A549 (cell line): ENCODE measurements around the gene BPIFB1. TPM values are rescaled to one million over a fixed set of nuclear protein-coding genes. Genes with fewer than 3 reads are reported as not detected.

Source experiments
- ATAC-seq, 2 experiments: fragments of 200-7000 bp in 1 of 2; fragments of >200 bp in 1 of 2; cut with Nextera tagmentation in 1 of 2; cut with Tn5 transposase in 1 of 2; 3 replicates each; pipeline versions ENCODE4 v1.8.0 to v1.9.1; 2018 to 2020; ENCODE audit warnings: mild to moderate bottlenecking in 1 of 2, moderate library complexity in 1 of 2
- CTCF ChIA-PET: fragments of 300-600 bp; sonication (Branson Sonifier 250); formaldehyde crosslinking; extraction: SDS; loops from one replicate; lab custom pipeline; 2021; ENCODE audit warnings: antibody characterized with exemption, inconsistent platforms; lab: Yijun Ruan, JAX
- POLR2A ChIA-PET: fragments of 350-600 bp; formaldehyde crosslinking; extraction: SDS; loops from one replicate; lab custom pipeline; 2021; ENCODE audit warnings: antibody characterized with exemption, inconsistent platforms; lab: Yijun Ruan, JAX
- DNase-seq, 2 experiments: peaks; one replicate each; pipeline versions ENCODE4 v3.0.0 to v3.0.0-alpha.2; 2011 to 2016; ENCODE audit warnings: low read depth in 1 of 2, low spot score in 1 of 2
- FAIRE-seq: peaks from 2 replicates; lab custom pipeline; 2011; peaks lifted over from hg19 to GRCh38; lab: Jason Lieb, UNC
- H3K27ac ChIP-seq, 2 experiments: fragments of >200 bp; sonication (Bioruptor Twin); formaldehyde crosslinking; 3 replicates each; pipeline ENCODE4 v1.5.1; 2016 to 2017
- H3K4me1 ChIP-seq: fragments of >200 bp; sonication (Bioruptor Twin); formaldehyde crosslinking; 3 replicates; pipeline ENCODE4 v1.6.1; 2016
- H3K4me2 ChIP-seq: fragments of >200 bp; sonication (Bioruptor Twin); formaldehyde crosslinking; 3 replicates; pipeline ENCODE4 v1.6.1; 2016
- H3K4me3 ChIP-seq: fragments of >200 bp; sonication (Bioruptor Twin); formaldehyde crosslinking; 3 replicates; pipeline ENCODE4 v1.5.1; 2016
- H3K9me3 ChIP-seq: fragments of >200 bp; sonication (Bioruptor Twin); formaldehyde crosslinking; 3 replicates; pipeline ENCODE4 v1.6.1; 2016
- BHLHE40 ChIP-seq: IDR thresholded peaks from 2 replicates; pipeline ENCODE4 v1.6.1; 2012; ENCODE audit warnings: low read depth, low read length, inconsistent platforms
- CHD2 ChIP-seq: fragments of 150-350 bp; IDR thresholded peaks from 2 replicates; pipeline ENCODE4 v1.6.1; 2014; ENCODE audit warnings: low read length; ENCODE audit not compliant: partially characterized antibody
- EP300 ChIP-seq, 2 experiments: fragments of >200 bp; sonication (Bioruptor Twin); formaldehyde crosslinking; IDR thresholded peaks; 2 replicates in 1 of 2; 3 replicates in 1 of 2; pipeline ENCODE4 v1.6.1; 2016 to 2017
- HEYL ChIP-seq: fragments of 250-450 bp; sonication (Bioruptor Pico); IDR thresholded peaks from 2 replicates; pipeline ENCODE4 v1.8.0; 2021; ENCODE audit warnings: mild to moderate bottlenecking, moderate library complexity
- MAFK ChIP-seq: fragments of 450-650 bp; IDR thresholded peaks from 2 replicates; pipeline ENCODE4 v1.6.1; 2014; ENCODE audit not compliant: partially characterized antibody
- MAZ ChIP-seq: fragments of 150-350 bp; IDR thresholded peaks from 2 replicates; pipeline ENCODE4 v1.6.1; 2014; ENCODE audit warnings: antibody characterized with exemption, low read depth, low read length, borderline replicate concordance
- MYC ChIP-seq: IDR thresholded peaks from 2 replicates; pipeline ENCODE4 v1.6.1; 2012; ENCODE audit warnings: mild to moderate bottlenecking, inconsistent platforms, low read length, improper control_type of control experiment, borderline replicate concordance
- PHF8 ChIP-seq: fragments of 200-600 bp; sonication (generic); IDR thresholded peaks from 2 replicates; pipeline ENCODE4 v1.6.1; 2016; ENCODE audit warnings: low read depth, mild to moderate bottlenecking, antibody characterized with exemption, moderate library complexity, borderline replicate concordance
- POLR2A ChIP-seq: IDR thresholded peaks from 2 replicates; pipeline ENCODE4 v1.6.1; 2012; ENCODE audit warnings: mild to moderate bottlenecking, low read length
- RAD21 ChIP-seq, 2 experiments: fragments of >200 bp in 1 of 2; sonication (Bioruptor Twin) in 1 of 2; formaldehyde crosslinking in 1 of 2; IDR thresholded peaks in 1 of 2; conservative IDR thresholded peaks in 1 of 2; 2 replicates in 1 of 2; 3 replicates in 1 of 2; pipeline ENCODE4 v1.6.1; 2012 to 2018; ENCODE audit warnings: inconsistent platforms in 1 of 2
- RCOR1 ChIP-seq: fragments of 150-350 bp; IDR thresholded peaks from 2 replicates; pipeline ENCODE4 v1.6.1; 2014; ENCODE audit warnings: antibody characterized with exemption, low read length, low read depth
- RNF2 ChIP-seq: fragments of 200-600 bp; sonication (generic); IDR thresholded peaks from 2 replicates; pipeline ENCODE4 v1.6.1; 2016; ENCODE audit warnings: low read depth, mild to moderate bottlenecking, antibody characterized with exemption, moderate library complexity, borderline replicate concordance
- SMC3 ChIP-seq: fragments of >200 bp; sonication (Bioruptor Twin); formaldehyde crosslinking; IDR thresholded peaks from 3 replicates; pipeline ENCODE4 v1.6.1; 2018; ENCODE audit warnings: inconsistent platforms
- TP53 ChIP-seq: fragments of 250-450 bp; sonication (Bioruptor Pico); IDR thresholded peaks from 2 replicates; pipeline ENCODE4 v1.5.0; 2021; ENCODE audit warnings: mild to moderate bottlenecking, moderate library complexity
- ZC3H11A ChIP-seq: fragments of 450-650 bp; IDR thresholded peaks from 2 replicates; pipeline ENCODE4 v1.6.1; 2014; ENCODE audit warnings: antibody characterized with exemption, mild to moderate bottlenecking
- ZFP36 ChIP-seq: fragments of 450-650 bp; IDR thresholded peaks from 2 replicates; pipeline ENCODE4 v1.6.1; 2014; ENCODE audit warnings: borderline replicate concordance; ENCODE audit not compliant: partially characterized antibody
- WGBS: methylation state at CpG from one replicate; pipeline ENCODE4 v1.1.6; 2017; ENCODE audit errors: missing lambda C conversion rate; 5-methylcytosine and 5-hydroxymethylcytosine counted together
- polyA plus RNA-seq, 4 experiments: library from polyadenylated mRNA; depleted of rRNA in 3 of 4; stranded (reverse); fragments of >200 nt; fragmentation: RNase III in 1 of 4; extraction: RNeasy Plus Mini Kit Qiagen cat#74134 plus additional on column Dnase treatment in 1 of 4; gene quantifications; 2 replicates in 3 of 4; 3 replicates in 1 of 4; pipeline ENCODE4 v1.2.3, GENCODE V29; 2011 to 2017
- TF ChIP-seq, protein P1 (sequence below): IDR thresholded peaks from 2 replicates; pipeline ENCODE4 v1.6.1; 2012
- TF ChIP-seq, protein P2 (sequence below): fragments of >200 bp; sonication (Bioruptor Twin); formaldehyde crosslinking; IDR thresholded peaks from 3 replicates; pipeline ENCODE4 v1.5.1; 2016
- TF ChIP-seq, protein P3 (sequence below): fragments of 200-600 bp; sonication (generic); IDR thresholded peaks from 2 replicates; pipeline ENCODE4 v1.6.1; 2016; ENCODE audit warnings: antibody characterized with exemption, mild to moderate bottlenecking, moderate library complexity

BPIFB1 gene
- polyA plus RNA-seq, 2 of the 4 experiments (the other 2 are of a cell fraction): 0.18 TPM; not detected in 1

DNA sequence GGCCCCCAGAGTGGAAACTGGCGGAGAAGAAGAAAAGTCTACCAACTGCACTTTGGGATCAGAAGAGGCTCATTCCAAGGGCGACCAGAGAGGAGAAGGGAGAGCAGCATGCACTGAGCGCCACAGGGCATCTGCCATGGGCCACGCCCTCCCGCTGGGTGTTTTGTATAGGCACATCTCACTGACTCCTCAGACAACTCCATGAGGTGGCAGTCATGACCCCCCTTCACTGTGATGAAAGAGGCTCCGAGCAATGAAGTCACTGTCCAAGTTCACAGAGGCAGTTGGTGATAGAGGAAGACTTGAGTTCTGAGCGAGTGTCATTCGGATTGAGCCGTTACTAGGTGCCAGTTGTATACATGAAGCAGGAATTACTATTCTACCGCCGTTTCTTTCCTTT, 15.4 kb downstream of the BPIFB1 start:
- Histone ChIP-seq H3K27ac (no peak overlapping the region), H3K4me3 (no peak overlapping the region), H3K9me3 (no peaks in the 10 kb centered on the region), H3K4me1 (0 out of 3 replicates have a peak, but pooled peaks cover 3% of the 10 kb centered on the region), H3K4me2 (no peak overlapping the region)
- CTCF ChIA-PET: interaction anchor here (0.8 to 4.0 kb wide), 12 partner anchors 9 to 404 kb away, joined by 3 to 22 read pairs (median 6); no protein-coding TSS in a partner anchor
- TF ChIP-seq, protein P1, sequence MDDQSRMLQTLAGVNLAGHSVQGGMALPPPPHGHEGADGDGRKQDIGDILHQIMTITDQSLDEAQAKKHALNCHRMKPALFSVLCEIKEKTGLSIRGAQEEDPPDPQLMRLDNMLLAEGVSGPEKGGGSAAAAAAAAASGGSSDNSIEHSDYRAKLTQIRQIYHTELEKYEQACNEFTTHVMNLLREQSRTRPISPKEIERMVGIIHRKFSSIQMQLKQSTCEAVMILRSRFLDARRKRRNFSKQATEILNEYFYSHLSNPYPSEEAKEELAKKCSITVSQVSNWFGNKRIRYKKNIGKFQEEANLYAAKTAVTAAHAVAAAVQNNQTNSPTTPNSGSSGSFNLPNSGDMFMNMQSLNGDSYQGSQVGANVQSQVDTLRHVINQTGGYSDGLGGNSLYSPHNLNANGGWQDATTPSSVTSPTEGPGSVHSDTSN: no peak
- TF ChIP-seq ZFP36: no peak
- WGBS: 75% methylated on average over 11 of the region's 11 CpGs
- ATAC-seq: peak; percentile 18 to 51; a peak in 3 of 6 replicates
- no peak for FAIRE-seq
- no peak for DNase-seq
- POLR2A ChIA-PET: no interaction called here

DNA sequence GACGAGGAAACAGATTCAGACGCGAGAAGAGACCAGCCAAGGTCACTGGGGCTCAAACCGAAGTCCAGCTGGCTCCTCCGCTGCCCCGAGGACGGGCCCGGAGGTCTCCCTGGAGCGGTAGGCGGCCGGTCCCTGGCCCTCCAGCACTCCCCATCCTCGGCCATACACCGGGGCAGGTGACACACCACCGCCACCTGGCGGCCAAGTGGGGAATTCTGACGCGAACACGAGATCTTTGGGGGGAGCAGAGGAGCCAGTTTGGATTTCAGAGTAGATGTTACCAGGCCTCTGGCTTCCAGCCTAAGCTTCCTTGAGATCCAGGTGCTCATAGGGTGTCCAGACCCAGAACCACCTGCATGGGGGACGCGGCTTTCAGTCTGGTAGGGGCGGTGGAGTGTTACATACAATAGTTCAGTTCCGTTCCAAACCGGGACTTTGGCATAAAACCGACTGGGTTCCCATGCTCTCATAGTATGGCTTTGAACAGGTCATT, 16.1 kb downstream of the BPIFB1 start:
- TF ChIP-seq SMC3 (peak; percentile 80), RAD21 (conservative IDR thresholded peaks at IDR 0.05 in 1 of 2, IDR thresholded peaks at IDR 0.05 in 1 of 2) (peak; percentile 75 to 81), MAZ (no peak)
- TF ChIP-seq, protein P2, sequence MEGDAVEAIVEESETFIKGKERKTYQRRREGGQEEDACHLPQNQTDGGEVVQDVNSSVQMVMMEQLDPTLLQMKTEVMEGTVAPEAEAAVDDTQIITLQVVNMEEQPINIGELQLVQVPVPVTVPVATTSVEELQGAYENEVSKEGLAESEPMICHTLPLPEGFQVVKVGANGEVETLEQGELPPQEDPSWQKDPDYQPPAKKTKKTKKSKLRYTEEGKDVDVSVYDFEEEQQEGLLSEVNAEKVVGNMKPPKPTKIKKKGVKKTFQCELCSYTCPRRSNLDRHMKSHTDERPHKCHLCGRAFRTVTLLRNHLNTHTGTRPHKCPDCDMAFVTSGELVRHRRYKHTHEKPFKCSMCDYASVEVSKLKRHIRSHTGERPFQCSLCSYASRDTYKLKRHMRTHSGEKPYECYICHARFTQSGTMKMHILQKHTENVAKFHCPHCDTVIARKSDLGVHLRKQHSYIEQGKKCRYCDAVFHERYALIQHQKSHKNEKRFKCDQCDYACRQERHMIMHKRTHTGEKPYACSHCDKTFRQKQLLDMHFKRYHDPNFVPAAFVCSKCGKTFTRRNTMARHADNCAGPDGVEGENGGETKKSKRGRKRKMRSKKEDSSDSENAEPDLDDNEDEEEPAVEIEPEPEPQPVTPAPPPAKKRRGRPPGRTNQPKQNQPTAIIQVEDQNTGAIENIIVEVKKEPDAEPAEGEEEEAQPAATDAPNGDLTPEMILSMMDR: peak; percentile 79
- H3K4me1 ChIP-seq: 0 out of 3 replicates have a peak, but pooled peaks cover 3% of the 10 kb centered on the region
- WGBS: 15% methylated on average over 23 of the region's 24 CpGs
- ChIA-PET CTCF (interaction anchor here (0.8 to 4.0 kb wide), 30 partner anchors 8 to 509 kb away, joined by 3 to 22 read pairs (median 4); partner anchors contain the start of gene BPIFA1), POLR2A (no interaction called here)
- FAIRE-seq (no peak), ATAC-seq (peak; percentile 77 to 94), DNase-seq (peak; percentile 54 to 72)
- no peak overlapping the region for H3K27ac ChIP-seq
- no peak overlapping the region for H3K4me3 ChIP-seq
- H3K9me3 ChIP-seq: no peaks in the 10 kb centered on the region
- peak overlapping the region; percentile 56 for H3K4me2 ChIP-seq

DNA sequence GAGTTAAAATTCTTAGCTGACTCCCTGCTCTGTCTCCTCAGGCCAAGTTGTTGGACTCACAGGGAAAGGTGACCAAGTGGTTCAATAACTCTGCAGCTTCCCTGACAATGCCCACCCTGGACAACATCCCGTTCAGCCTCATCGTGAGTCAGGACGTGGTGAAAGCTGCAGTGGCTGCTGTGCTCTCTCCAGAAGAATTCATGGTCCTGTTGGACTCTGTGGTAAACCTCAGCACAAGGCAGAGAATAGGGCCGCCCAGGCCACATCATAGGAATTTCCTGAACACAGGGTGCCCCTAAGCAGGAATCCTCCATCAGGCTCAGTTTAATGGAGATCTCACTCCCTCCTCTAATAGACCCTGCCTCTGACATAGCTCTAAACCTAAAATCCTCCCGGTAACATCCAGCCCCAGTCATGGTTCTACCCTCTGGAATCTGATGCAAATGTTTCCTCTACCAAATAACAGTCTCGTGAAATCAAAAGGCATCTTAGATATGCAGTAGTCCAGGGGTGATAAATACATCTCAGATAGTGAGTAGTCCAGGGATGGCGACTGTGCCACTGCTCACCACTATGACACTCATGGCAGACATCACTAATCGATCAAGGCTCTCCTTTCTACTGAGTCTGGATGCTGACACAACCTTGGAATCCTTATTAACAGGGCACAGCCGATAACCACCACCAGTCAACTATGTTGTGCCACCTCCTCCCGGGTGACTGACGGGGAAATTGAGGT, 18.3 kb downstream of the BPIFB1 start:
- Histone ChIP-seq H3K4me1 (peaks cover 7% of the 10 kb centered on the region), H3K9me3 (no peaks in the 10 kb centered on the region), H3K4me3 (no peak overlapping the region), H3K27ac (no peak overlapping the region), H3K4me2 (no peak overlapping the region)
- FAIRE-seq (no peak), ATAC-seq (no peak), DNase-seq (peak; percentile 25 to 30)
- TF ChIP-seq RCOR1 (no peak), TP53 (CRISPR knock-in tag) (no peak), RNF2 (no peak), MYC (no peak), EP300 (IDR thresholded peaks at IDR 0.05) (no peak), ZC3H11A (no peak), PHF8 (no peak), BHLHE40 (no peak), CHD2 (no peak), POLR2A (no peak), HEYL (CRISPR knock-in tag) (no peak), MAFK (no peak)
- TF ChIP-seq, protein P3, sequence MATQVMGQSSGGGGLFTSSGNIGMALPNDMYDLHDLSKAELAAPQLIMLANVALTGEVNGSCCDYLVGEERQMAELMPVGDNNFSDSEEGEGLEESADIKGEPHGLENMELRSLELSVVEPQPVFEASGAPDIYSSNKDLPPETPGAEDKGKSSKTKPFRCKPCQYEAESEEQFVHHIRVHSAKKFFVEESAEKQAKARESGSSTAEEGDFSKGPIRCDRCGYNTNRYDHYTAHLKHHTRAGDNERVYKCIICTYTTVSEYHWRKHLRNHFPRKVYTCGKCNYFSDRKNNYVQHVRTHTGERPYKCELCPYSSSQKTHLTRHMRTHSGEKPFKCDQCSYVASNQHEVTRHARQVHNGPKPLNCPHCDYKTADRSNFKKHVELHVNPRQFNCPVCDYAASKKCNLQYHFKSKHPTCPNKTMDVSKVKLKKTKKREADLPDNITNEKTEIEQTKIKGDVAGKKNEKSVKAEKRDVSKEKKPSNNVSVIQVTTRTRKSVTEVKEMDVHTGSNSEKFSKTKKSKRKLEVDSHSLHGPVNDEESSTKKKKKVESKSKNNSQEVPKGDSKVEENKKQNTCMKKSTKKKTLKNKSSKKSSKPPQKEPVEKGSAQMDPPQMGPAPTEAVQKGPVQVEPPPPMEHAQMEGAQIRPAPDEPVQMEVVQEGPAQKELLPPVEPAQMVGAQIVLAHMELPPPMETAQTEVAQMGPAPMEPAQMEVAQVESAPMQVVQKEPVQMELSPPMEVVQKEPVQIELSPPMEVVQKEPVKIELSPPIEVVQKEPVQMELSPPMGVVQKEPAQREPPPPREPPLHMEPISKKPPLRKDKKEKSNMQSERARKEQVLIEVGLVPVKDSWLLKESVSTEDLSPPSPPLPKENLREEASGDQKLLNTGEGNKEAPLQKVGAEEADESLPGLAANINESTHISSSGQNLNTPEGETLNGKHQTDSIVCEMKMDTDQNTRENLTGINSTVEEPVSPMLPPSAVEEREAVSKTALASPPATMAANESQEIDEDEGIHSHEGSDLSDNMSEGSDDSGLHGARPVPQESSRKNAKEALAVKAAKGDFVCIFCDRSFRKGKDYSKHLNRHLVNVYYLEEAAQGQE: no peak
- TF ChIP-seq, protein P1: no peak
- CTCF ChIA-PET: interaction anchor here (1.0 to 5.5 kb wide), 7 partner anchors 8 to 400 kb away, joined by 3 to 28 read pairs (median 14); no protein-coding TSS in a partner anchor
- POLR2A ChIA-PET: no interaction called here
- WGBS: 35% methylated on average over 11 of the region's 11 CpGs
